AG10803 (cell line): ENCODE results near the gene DPPA3.
"Not testable (repeated sequence)": the region's sequence is repeated elsewhere in the genome, so short reads cannot be mapped to it uniquely, and the experiment has no call there.

Source experiments
- DNase-seq: peaks from one replicate; pipeline ENCODE4 v3.0.0; 2010; ENCODE audit warnings: low read depth
- H3K4me3 ChIP-seq: 2 replicates; pipeline ENCODE4 v1.5.1; 2011; ENCODE audit warnings: mild to moderate bottlenecking, low read length, control low read depth
- CTCF ChIP-seq: conservative IDR thresholded peaks from 2 replicates; pipeline ENCODE4 v1.5.1; 2011; ENCODE audit warnings: mild to moderate bottlenecking, low read length, control low read depth, inconsistent platforms

DPPA3 gene

GRCh38 chr12:7709969-7710675 lies 1.1 kb upstream of the DPPA3 start:
- DNase-seq: no peak
- TF ChIP-seq CTCF: no peak
- H3K4me3 ChIP-seq: no peak overlapping the region

GRCh38 chr12:7712841-7713442 lies 1.7 kb downstream of the DPPA3 start:
- no peak overlapping the region for H3K4me3 ChIP-seq
- no peak for TF ChIP-seq CTCF
- DNase-seq: no peak

GRCh38 chr12:7716381-7716780 lies 5.1 kb downstream of the DPPA3 start:
- no peak overlapping the region for H3K4me3 ChIP-seq
- peak; percentile 31 for TF ChIP-seq CTCF
- DNase-seq: peak; percentile 20

GRCh38 chr12:7719946-7720730 lies 8.9 kb downstream of the DPPA3 start:
- no peak for DNase-seq
- H3K4me3 ChIP-seq: no peak overlapping the region
- TF ChIP-seq CTCF: no peak

GRCh38 chr12:7723926-7724325 lies 12.7 kb downstream of the DPPA3 start:
- no peak for TF ChIP-seq CTCF
- no peak overlapping the region for H3K4me3 ChIP-seq

GRCh38 chr12:7729746-7730145 lies 18.5 kb downstream of the DPPA3 start:
- DNase-seq: peak; percentile 46
- TF ChIP-seq CTCF: no peak

More at GRCh38 chr12:7723926-7724325, 12.7 kb downstream of the DPPA3 start:
- no peak for DNase-seq

GRCh38 chr12:7730984-7731383 lies 19.8 kb downstream of the DPPA3 start:
- DNase-seq, H3K4me3 ChIP-seq: not testable (repeated sequence)

More at GRCh38 chr12:7729746-7730145, 18.5 kb downstream of the DPPA3 start:
- no peak overlapping the region for H3K4me3 ChIP-seq
